OCI-LY1 (cell line): ENCODE results near the gene KIF16B.

Experiments used
- H2AFZ ChIP-seq: fragments of 200-600 bp; sonication (generic), shearing (Covaris generic); 2 replicates; pipeline ENCODE4 v1.6.0; 2014; ENCODE audit warnings: antibody characterized with exemption, mild to moderate bottlenecking, low read length
- H3F3A ChIP-seq: fragments of 200-600 bp; sonication (generic), shearing (Covaris generic); 2 replicates; pipeline ENCODE4 v1.6.0; 2014; ENCODE audit warnings: mild to moderate bottlenecking, antibody characterized with exemption, low read length, moderate library complexity; ENCODE audit not compliant: insufficient read depth
- H3K27ac ChIP-seq: fragments of 200-600 bp; sonication (generic); 2 replicates; pipeline ENCODE4 v1.5.1; 2014; ENCODE audit warnings: low read length, mixed run types, mild to moderate bottlenecking, low read depth; ENCODE audit not compliant: poor library complexity, severe bottlenecking
- H3K27me3 ChIP-seq: fragments of 200-600 bp; sonication (generic); 2 replicates; pipeline ENCODE4 v1.6.0; 2014; ENCODE audit warnings: antibody characterized with exemption, mild to moderate bottlenecking, low read length, moderate library complexity; ENCODE audit not compliant: insufficient read depth
- H3K36me3 ChIP-seq: fragments of 200-600 bp; sonication (generic); 2 replicates; pipeline ENCODE4 v1.6.1; 2014; ENCODE audit warnings: mild to moderate bottlenecking, antibody characterized with exemption, low read length, moderate library complexity, mixed read lengths; ENCODE audit not compliant: insufficient read depth
- H3K4me1 ChIP-seq: fragments of 200-600 bp; sonication (generic); 2 replicates; pipeline ENCODE4 v1.5.1; 2014; ENCODE audit warnings: mild to moderate bottlenecking, low read length, moderate library complexity; ENCODE audit not compliant: insufficient read depth, severe bottlenecking
- H3K4me2 ChIP-seq: fragments of 200-600 bp; sonication (generic), shearing (Covaris generic); 2 replicates; pipeline ENCODE4 v1.6.1; 2014; ENCODE audit warnings: low read length
- H3K4me3 ChIP-seq: fragments of 200-600 bp; sonication (generic); 2 replicates; pipeline ENCODE4 v1.5.1; 2014; ENCODE audit warnings: low read length, low read depth, mild to moderate bottlenecking, mixed read lengths; ENCODE audit not compliant: poor library complexity, severe bottlenecking
- H3K79me2 ChIP-seq: fragments of 200-600 bp; shearing (Covaris generic); 2 replicates; pipeline ENCODE4 v1.6.1; 2016; ENCODE audit warnings: mixed run types, low read length, mixed read lengths; ENCODE audit not compliant: insufficient read depth
- H3K9ac ChIP-seq: fragments of 200-600 bp; sonication (generic), shearing (Covaris generic); 2 replicates; pipeline ENCODE4 v1.6.1; 2014; ENCODE audit warnings: mild to moderate bottlenecking, low read length, mixed read lengths
- H3K9me2 ChIP-seq: fragments of 200-600 bp; sonication (generic), shearing (Covaris generic); 2 replicates; pipeline ENCODE4 v1.6.1; 2014; ENCODE audit warnings: low read depth, mild to moderate bottlenecking, low read length, mixed read lengths
- H3K9me3 ChIP-seq: fragments of 200-600 bp; shearing (Covaris generic); 2 replicates; pipeline ENCODE4 v1.6.1; 2014; ENCODE audit warnings: low read length, mixed read lengths
- H4K20me1 ChIP-seq: fragments of 200-600 bp; sonication (generic), shearing (Covaris generic); 2 replicates; pipeline ENCODE4 v1.6.0; 2016; ENCODE audit warnings: mild to moderate bottlenecking, low read length; ENCODE audit not compliant: insufficient read depth
- CTCF ChIP-seq: fragments of 200-600 bp; sonication (generic), shearing (Covaris generic); IDR thresholded peaks from 2 replicates; pipeline ENCODE4 v1.5.1; 2017; ENCODE audit warnings: mild to moderate bottlenecking, antibody characterized with exemption, low read length, moderate library complexity, mixed read lengths
- EZH2 ChIP-seq: fragments of 200-600 bp; sonication (generic), shearing (Covaris generic); IDR thresholded peaks from 2 replicates; pipeline ENCODE4 v1.8.0; 2017; ENCODE audit warnings: borderline replicate concordance, mixed run types, mild to moderate bottlenecking, antibody characterized with exemption, low read length, moderate library complexity, mixed read lengths

KIF16B gene

GRCh38 chr20:16560216-16560615 is 13.0 kb downstream of the KIF16B start:
- TF ChIP-seq EZH2 (no peak), CTCF (no peak)

GRCh38 chr20:16556301-16556700 is 16.9 kb downstream of the KIF16B start:
- H3K4me3 ChIP-seq, result no peak overlapping the region
- H4K20me1 ChIP-seq, result no peaks in the 10 kb centered on the region
- H3K27ac ChIP-seq, result no peak overlapping the region
- TF ChIP-seq EZH2 (no peak), CTCF (no peak)
- peaks cover 4% of the 10 kb centered on the region; the same call in 1 of the 2 replicates for H3K9me3 ChIP-seq
- H3K36me3 ChIP-seq, result no peaks in the 10 kb centered on the region
- no peaks in the 10 kb centered on the region for H3K4me1 ChIP-seq
- H2AFZ ChIP-seq, result no peak overlapping the region
- H3K9me2 ChIP-seq, result no peaks in the 10 kb centered on the region
- H3K79me2 ChIP-seq, result no peaks in the 10 kb centered on the region
- no peak overlapping the region for H3K4me2 ChIP-seq
- no peaks in the 10 kb centered on the region for H3K27me3 ChIP-seq
- no peak overlapping the region for H3K9ac ChIP-seq
- no peaks in the 10 kb centered on the region for H3F3A ChIP-seq

More at GRCh38 chr20:16560216-16560615, 13.0 kb downstream of the KIF16B start:
- Histone ChIP-seq H3K9ac (no peak overlapping the region), H2AFZ (no peak overlapping the region), H3K4me2 (no peak overlapping the region), H3K9me2 (no peaks in the 10 kb centered on the region), H3K36me3 (no peaks in the 10 kb centered on the region), H3K27me3 (no peaks in the 10 kb centered on the region), H3K9me3 (no peaks in the 10 kb centered on the region), H3K27ac (no peak overlapping the region), H3K4me1 (no peaks in the 10 kb centered on the region), H3K4me3 (no peak overlapping the region), H4K20me1 (no peaks in the 10 kb centered on the region), H3K79me2 (no peaks in the 10 kb centered on the region), H3F3A (no peaks in the 10 kb centered on the region)

GRCh38 chr20:16555754-16556153 is 17.5 kb downstream of the KIF16B start:
- no peaks in the 10 kb centered on the region for H4K20me1 ChIP-seq
- no peak overlapping the region for H3K4me2 ChIP-seq
- H2AFZ ChIP-seq, result no peak overlapping the region
- H3K36me3 ChIP-seq, result no peaks in the 10 kb centered on the region
- TF ChIP-seq CTCF (no peak), EZH2 (no peak)
- no peaks in the 10 kb centered on the region for H3K79me2 ChIP-seq
- no peak overlapping the region for H3K9ac ChIP-seq
- no peaks in the 10 kb centered on the region for H3K4me1 ChIP-seq
- no peak overlapping the region for H3K4me3 ChIP-seq
- no peak overlapping the region for H3K27ac ChIP-seq
- H3K9me2 ChIP-seq, result no peaks in the 10 kb centered on the region
- H3F3A ChIP-seq, result no peaks in the 10 kb centered on the region
- no peaks in the 10 kb centered on the region for H3K27me3 ChIP-seq
- peaks cover 4% of the 10 kb centered on the region; the same call in 1 of the 2 replicates for H3K9me3 ChIP-seq
